Uterus (tissue), 4 donors: ENCODE data around the gene RND2. TPM values are rescaled to one million over a fixed set of nuclear protein-coding genes. Genes with fewer than 3 reads are reported as not detected.
A peak's percentile ranks its signal among the peaks of the same experiment; 100 is the strongest.

Source experiments
- DNase-seq, 2 donors: peaks; one replicate each; pipeline ENCODE4 v3.0.0-alpha.2; 2019 to 2020
- H3K27ac ChIP-seq, 2 donors: fragments of 200-600 bp; sonication (generic); 1 replicate in 1 of 2; 2 replicates in 1 of 2; pipeline ENCODE4 v1.5.1; 2016 to 2018
- H3K27me3 ChIP-seq, 2 donors: fragments of 200-600 bp; sonication (generic); one replicate each; pipeline ENCODE4 v1.5.1; 2018 to 2019; ENCODE audit warnings: control low read depth in 1 of 2
- H3K36me3 ChIP-seq, 2 donors: fragments of 200-600 bp; sonication (generic); one replicate each; pipeline ENCODE4 v1.5.1; 2019; ENCODE audit warnings: control low read depth in 1 of 2
- H3K4me1 ChIP-seq, 2 donors: fragments of 200-600 bp; sonication (generic); one replicate each; pipeline ENCODE4 v1.5.1; 2018 to 2019; ENCODE audit warnings: control low read depth in 1 of 2
- H3K4me3 ChIP-seq, 2 donors: fragments of 200-600 bp; sonication (generic); 1 replicate in 1 of 2; 2 replicates in 1 of 2; pipeline ENCODE4 v1.5.1; 2018 to 2019; ENCODE audit warnings: mild to moderate bottlenecking in 1 of 2
- H3K9me3 ChIP-seq, 2 donors: fragments of 200-600 bp; sonication (generic); one replicate each; pipeline ENCODE4 v1.5.1; 2019; ENCODE audit warnings: control low read depth in 1 of 2
- CTCF ChIP-seq, 4 experiments: fragments of 200-600 bp in 2 of 4; fragments of 450-650 bp in 2 of 4; sonication (generic) in 2 of 4; IDR thresholded peaks; one replicate each; pipeline ENCODE4 v1.5.1; 2016 to 2019; ENCODE audit warnings: antibody characterized with exemption in 4 of 4, mild to moderate bottlenecking in 2 of 4, moderate library complexity in 1 of 4
- POLR2A ChIP-seq, 2 donors: fragments of 450-650 bp; IDR thresholded peaks; one replicate each; pipeline ENCODE4 v1.6.1; 2016; ENCODE audit warnings: antibody characterized with exemption in 2 of 2, mild to moderate bottlenecking in 1 of 2, moderate library complexity in 1 of 2
- intact Hi-C: fragments of 100-400 bp; cut with DNase I; formaldehyde crosslinking; loops from one replicate; pipeline ENCODE4 v1.15.1; 2023; ENCODE audit warnings: low total_unique reads
- total RNA-seq, 4 donors: library from RNA; depleted of rRNA in 3 of 4; stranded (reverse); fragments of >200 nt in 3 of 4; gene quantifications; one replicate each; pipeline versions ENCODE4 v1.1.0 to v1.2.4, GENCODE V29; 2014 to 2023
- donor health status: DM: yes; HTN: yes; CAD: no.

RND2 gene
- total RNA-seq, 4 donors from 2014 or later = 0.88 to 14.0 (median 3.5) TPM

GRCh38 chr17:43020030-43020621 is 4.9 kb upstream of the RND2 start:
- H3K36me3 ChIP-seq = no peaks in the 10 kb centered on the region
- H3K27ac ChIP-seq = peak overlapping the region; percentile 89 to 91
- no peak for DNase-seq
- intact Hi-C loops = no loop called here
- H3K4me1 ChIP-seq = peaks cover 0 to 11% of the 10 kb centered on the region in 2 donors
- H3K9me3 ChIP-seq = no peaks in the 10 kb centered on the region
- H3K27me3 ChIP-seq = no peaks in the 10 kb centered on the region
- TF ChIP-seq CTCF (IDR thresholded peaks at IDR 0.05) = no peak
- no peak for TF ChIP-seq POLR2A (IDR thresholded peaks at IDR 0.05)
- H3K4me3 ChIP-seq = no peak overlapping the region

GRCh38 chr17:43020789-43021740 is 4.0 kb upstream of the RND2 start:
- no peaks in the 10 kb centered on the region for H3K27me3 ChIP-seq
- TF ChIP-seq POLR2A (IDR thresholded peaks at IDR 0.05) (peak in 1 of 2 donors; percentile 61), CTCF (IDR thresholded peaks at IDR 0.05) (no peak)
- peak overlapping the region; percentile 89 to 91 for H3K27ac ChIP-seq
- H3K4me1 ChIP-seq = peaks cover 0 to 11% of the 10 kb centered on the region in 2 donors
- H3K36me3 ChIP-seq = no peaks in the 10 kb centered on the region
- intact Hi-C loops = no loop called here
- no peaks in the 10 kb centered on the region for H3K9me3 ChIP-seq
- DNase-seq = peak; percentile 81 to 82
- H3K4me3 ChIP-seq = peak overlapping the region; percentile 79 to 96

GRCh38 chr17:43021741-43022512 is 3.1 kb upstream of the RND2 start, which contains the start of gene VAT1:
VAT1 (minus strand) TSS chr17:43022385; CDS start chr17:43022322, 63 bp downstream.
- peak within 1 kb of the TSS; percentile 89 to 91 for H3K27ac ChIP-seq
- H3K27me3 ChIP-seq = no peaks in the 10 kb centered on the region
- H3K9me3 ChIP-seq = no peaks in the 10 kb centered on the region
- intact Hi-C loops = no loop called here
- TF ChIP-seq POLR2A (IDR thresholded peaks at IDR 0.05) (peak; percentile 66 to 79), CTCF (IDR thresholded peaks at IDR 0.05) (peak in 1 of 4 experiments; percentile 7)
- peak within 1 kb of the TSS; percentile 79 to 96 for H3K4me3 ChIP-seq
- H3K36me3 ChIP-seq = no peaks in the 10 kb centered on the region
- peaks cover 0 to 11% of the 10 kb centered on the region in 2 donors for H3K4me1 ChIP-seq
- peak; percentile 78 to 85 for DNase-seq

- Histone ChIP-seq H3K4me1 (peaks cover 0 to 1% of the 10 kb centered on the region in 2 donors), H3K36me3 (no peaks in the 10 kb centered on the region), H3K27ac (peak overlapping the region; percentile 83 to 95), H3K4me3 (peak overlapping the region; percentile 46 to 47), H3K9me3 (no peaks in the 10 kb centered on the region), H3K27me3 (no peaks in the 10 kb centered on the region)
- intact Hi-C loops = no loop called here
- DNase-seq = peak in 1 of 2 donors; percentile 49
- TF ChIP-seq POLR2A (IDR thresholded peaks at IDR 0.05) (no peak), CTCF (IDR thresholded peaks at IDR 0.05) (no peak)
Measured at GRCh38 chr17:43025290-43025657, 243 bp downstream of the RND2 start.
